HG03378 (cell line): ENCODE measurements around the gene OSTN.

Experiments used
- ATAC-seq: cut with Tn5 transposase; IDR thresholded peaks from one replicate; pipeline ENCODE4 v1.9.1; 2021; ENCODE audit warnings: mild to moderate bottlenecking, moderate library complexity; ENCODE audit not compliant: unreplicated experiment

The OSTN gene

GRCh38 chr3:191234216-191234615, 35.2 kb downstream of the OSTN start:
- ATAC-seq, result no peak

- ATAC-seq, result peak; percentile 99
Observed at GRCh38 chr3:191235331-191236314, 36.6 kb downstream of the OSTN start.

GRCh38 chr3:191236646-191237045, 37.6 kb downstream of the OSTN start:
- ATAC-seq, result no peak

- no peak for ATAC-seq
Observed at GRCh38 chr3:191237047-191237882, 38.2 kb downstream of the OSTN start.

- no peak for ATAC-seq
Observed at GRCh38 chr3:191238321-191238817, 39.3 kb downstream of the OSTN start.

- ATAC-seq, result no peak
Observed at GRCh38 chr3:191239407-191240031, 40.5 kb downstream of the OSTN start.

- ATAC-seq, result no peak
Observed at GRCh38 chr3:191240486-191240885, 41.4 kb downstream of the OSTN start.

GRCh38 chr3:191244242-191244867, 45.3 kb downstream of the OSTN start:
- ATAC-seq, result peak; percentile 43

GRCh38 chr3:191246034-191246433, 47.0 kb downstream of the OSTN start:
- peak; percentile 67 for ATAC-seq

GRCh38 chr3:191246630-191247029, 47.6 kb downstream of the OSTN start:
- ATAC-seq, result no peak

GRCh38 chr3:191253089-191253799, 54.2 kb downstream of the OSTN start:
- peak; percentile 39 for ATAC-seq

- no peak for ATAC-seq
Observed at GRCh38 chr3:191254098-191254873, 55.2 kb downstream of the OSTN start.

- ATAC-seq, result no peak
Observed at GRCh38 chr3:191255156-191255555, 56.1 kb downstream of the OSTN start.

GRCh38 chr3:191256405-191256804, 57.4 kb downstream of the OSTN start:
- no peak for ATAC-seq

GRCh38 chr3:191257286-191257685, 58.2 kb downstream of the OSTN start:
- no peak for ATAC-seq

- ATAC-seq, result no peak
Observed at GRCh38 chr3:191259486-191259885, 60.4 kb downstream of the OSTN start.

GRCh38 chr3:191260431-191261303, 61.6 kb downstream of the OSTN start:
- ATAC-seq, result no peak

- ATAC-seq, result no peak
Observed at GRCh38 chr3:191261304-191261638, 62.2 kb downstream of the OSTN start.
